GM12878 (cell line): ENCODE results near the gene PCBP1. TPM values are rescaled to one million over a fixed set of nuclear protein-coding genes. Genes with fewer than 3 reads are reported as not detected.

Experiments used
- CUX1 ChIP-seq: IDR thresholded peaks from 2 replicates; pipeline ENCODE4 v1.6.1; 2012; ENCODE audit warnings: improper control_type of control experiment, low read depth, low read length; ENCODE audit not compliant: insufficient replicate concordance
- REST ChIP-seq: IDR thresholded peaks from 2 replicates; pipeline ENCODE4 v1.6.1; 2012; ENCODE audit warnings: mild to moderate bottlenecking, low read depth, low read length
- polyA plus RNA-seq, 11 experiments: library from polyadenylated mRNA; depleted of rRNA in 4 of 11; unstranded in 6 of 11; stranded (reverse) in 5 of 11; fragments of >200 nt; fragmentation: Nextera tagmentation in 4 of 11; fragmentation: Illumina TruSeq in 1 of 11; extraction: Ambion mirVana in 4 of 11; extraction: Trizol in 1 of 11; gene quantifications; 1 replicate in 1 of 11; 2 replicates in 10 of 11; pipeline versions ENCODE4 v1.2.1 to v1.2.3, GENCODE V29; 2011 to 2016; ENCODE audit warnings: inconsistent platforms in 2 of 11, missing spikeins in 2 of 11, low read depth in 1 of 11
- total RNA-seq, 4 experiments: library from RNA; depleted of rRNA in 3 of 4; stranded (reverse); fragments of >200 nt in 3 of 4; fragmentation: Illumina TruSeq in 1 of 4; extraction: Trizol in 1 of 4; gene quantifications; 2 replicates each; pipeline versions ENCODE4 v1.2.1 to v1.2.3, GENCODE V29; 2013 to 2021
- TF ChIP-seq, protein P1 (sequence below): IDR thresholded peaks from 2 replicates; pipeline ENCODE4 v1.6.1; 2011; ENCODE audit warnings: borderline replicate concordance, low read depth, mild to moderate bottlenecking, moderate library complexity, mixed read lengths, low read length; ENCODE audit not compliant: insufficient read depth; ENCODE audit errors: extremely low read length

Gene PCBP1
- total and polyA plus RNA-seq, 10 of the 15 experiments (the other 5 are each of a cell fraction or from before 2014, with no cell fraction given): 24.4 to 494 (median 130) TPM

DNA sequence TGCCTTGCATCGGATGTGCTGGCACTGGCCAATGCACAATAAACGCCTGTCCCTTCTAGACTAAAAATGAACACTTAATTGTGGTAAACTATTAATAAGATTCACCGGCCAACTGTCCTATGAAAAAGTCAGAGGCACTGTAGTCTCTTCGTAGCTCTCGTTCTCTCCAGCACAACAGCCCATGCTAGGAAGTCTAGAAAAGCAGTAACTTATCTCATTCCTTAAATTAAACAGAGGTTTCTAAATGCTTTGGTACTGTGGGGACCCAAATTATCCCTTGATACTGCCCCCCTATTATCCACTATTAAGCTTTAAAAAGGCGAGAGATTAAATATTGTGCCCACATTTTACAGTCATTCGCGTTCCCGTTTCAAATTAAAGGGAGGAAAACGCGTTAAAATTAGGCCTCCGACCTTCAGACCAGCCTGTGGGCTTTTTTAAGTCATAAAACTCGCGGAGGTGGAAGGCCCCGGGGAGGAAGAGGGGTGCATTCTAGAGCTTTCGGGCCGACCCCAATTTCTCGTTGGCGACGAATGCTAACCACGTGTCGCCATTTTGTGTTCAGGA is 1.5 kb upstream of the PCBP1 start (continued):
- TF ChIP-seq CUX1 (peak; percentile 11), REST (no peak)
- TF ChIP-seq, protein P1, sequence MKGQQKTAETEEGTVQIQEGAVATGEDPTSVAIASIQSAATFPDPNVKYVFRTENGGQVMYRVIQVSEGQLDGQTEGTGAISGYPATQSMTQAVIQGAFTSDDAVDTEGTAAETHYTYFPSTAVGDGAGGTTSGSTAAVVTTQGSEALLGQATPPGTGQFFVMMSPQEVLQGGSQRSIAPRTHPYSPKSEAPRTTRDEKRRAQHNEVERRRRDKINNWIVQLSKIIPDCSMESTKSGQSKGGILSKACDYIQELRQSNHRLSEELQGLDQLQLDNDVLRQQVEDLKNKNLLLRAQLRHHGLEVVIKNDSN: peak; percentile 43
